Middle frontal gyrus (tissue), 1 donor: ENCODE data around the gene TC2N.
"Not testable (repeated sequence)": the region's sequence is repeated elsewhere in the genome, so short reads cannot be mapped to it uniquely, and the experiment has no call there.

Experiments
- DNase-seq: peaks from one replicate; pipeline ENCODE4 v3.0.0-alpha.2; 2015; ENCODE audit warnings: low spot score; ENCODE audit errors: extremely low spot score

Gene TC2N

DNA sequence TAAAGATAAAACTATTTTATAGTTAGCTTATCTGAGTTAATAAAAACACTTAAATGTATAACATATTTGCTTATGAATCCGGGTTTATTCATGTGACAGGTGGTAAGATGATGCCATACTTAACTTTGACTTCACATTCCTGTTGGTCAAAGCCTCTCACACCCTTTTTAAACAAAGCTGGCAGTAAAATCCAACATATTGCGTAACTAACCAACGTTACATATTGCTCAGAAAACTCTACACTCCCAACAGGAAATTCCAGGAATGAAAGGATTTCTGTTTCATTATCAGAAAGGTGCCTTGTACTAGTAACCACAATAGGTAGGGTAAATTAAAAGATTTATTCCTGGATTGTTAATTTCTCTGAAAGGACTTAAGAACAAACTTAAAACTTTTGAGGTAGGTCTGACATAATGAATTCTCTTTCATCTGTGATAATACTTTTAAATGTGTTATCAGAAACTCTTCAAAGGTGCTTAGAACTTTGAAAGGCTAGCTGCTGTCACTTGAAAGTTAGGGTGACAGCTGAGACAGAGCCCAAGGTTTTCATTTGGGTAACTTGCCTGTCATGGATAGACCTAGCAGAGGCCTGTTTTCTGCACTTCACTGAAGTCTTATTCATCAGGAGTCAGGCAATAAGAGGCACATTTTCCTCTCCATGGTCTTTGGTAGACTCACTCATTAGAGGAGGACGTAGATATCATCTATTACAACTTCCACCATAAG is 111.6 kb downstream of the TC2N start:
- no peak for DNase-seq

DNA sequence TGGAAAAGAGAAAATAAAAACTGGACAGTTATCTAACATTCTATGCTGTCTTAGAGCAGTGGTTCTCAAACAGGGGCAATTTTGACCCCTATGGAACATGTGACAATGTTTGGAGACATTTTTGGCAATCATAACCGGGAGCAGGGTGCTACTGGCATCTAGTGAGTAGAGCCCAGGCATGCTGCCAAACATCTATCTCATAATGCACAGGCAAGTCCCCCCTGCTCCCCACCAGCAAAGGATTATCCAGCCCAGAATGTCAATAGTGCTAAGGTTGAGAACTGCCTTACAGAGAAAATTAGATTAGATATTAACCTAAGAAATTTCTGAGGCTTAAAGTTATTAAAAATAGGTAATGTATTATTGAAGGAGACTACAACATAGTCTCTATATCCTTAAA is 112.5 kb downstream of the TC2N start:
- no peak for DNase-seq

GRCh38 chr14:91754185-91754584 is 113.2 kb downstream of the TC2N start:
- DNase-seq, result no peak

GRCh38 chr14:91753501-91754128 is 113.7 kb downstream of the TC2N start:
- DNase-seq, result no peak

DNA sequence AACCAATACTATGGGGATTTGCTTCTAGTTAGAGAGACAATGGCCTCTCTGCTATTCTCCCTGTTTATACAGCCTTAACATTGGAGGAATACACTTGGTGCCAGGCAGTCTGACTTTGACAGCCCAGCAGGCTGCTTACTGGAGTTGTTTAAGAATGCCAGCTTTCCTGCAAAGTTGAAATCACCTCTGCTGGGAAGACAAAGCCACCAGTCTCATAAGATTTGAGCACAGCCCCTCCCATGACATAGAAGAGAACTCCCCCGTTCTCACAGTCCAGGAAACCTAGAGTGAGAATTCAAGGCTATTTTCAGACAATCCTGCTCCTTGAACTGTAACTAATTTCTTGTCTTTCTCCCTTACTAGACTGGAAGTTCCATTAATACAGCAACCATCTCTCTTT is 114.4 kb downstream of the TC2N start:
- no peak for DNase-seq

DNA sequence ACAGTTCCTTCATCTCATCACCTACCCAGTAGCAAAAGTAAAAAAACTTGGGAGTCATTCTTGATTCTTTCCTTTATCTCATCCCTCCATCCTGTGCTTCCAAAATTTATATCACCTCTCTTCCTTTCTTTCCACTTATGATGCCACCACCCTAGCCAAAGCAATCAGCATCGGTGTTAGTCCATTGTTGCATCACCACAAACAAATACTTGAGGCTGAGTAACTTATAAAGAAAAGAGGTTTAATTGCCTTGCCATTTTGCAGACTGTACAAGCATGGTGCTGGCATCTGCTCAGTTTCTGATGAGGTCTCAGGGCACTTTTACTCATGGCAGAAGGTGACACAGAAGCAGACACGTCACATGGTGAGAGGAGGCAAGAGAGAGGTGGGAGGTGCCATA is 115.6 kb downstream of the TC2N start:
- no peak for DNase-seq

DNA sequence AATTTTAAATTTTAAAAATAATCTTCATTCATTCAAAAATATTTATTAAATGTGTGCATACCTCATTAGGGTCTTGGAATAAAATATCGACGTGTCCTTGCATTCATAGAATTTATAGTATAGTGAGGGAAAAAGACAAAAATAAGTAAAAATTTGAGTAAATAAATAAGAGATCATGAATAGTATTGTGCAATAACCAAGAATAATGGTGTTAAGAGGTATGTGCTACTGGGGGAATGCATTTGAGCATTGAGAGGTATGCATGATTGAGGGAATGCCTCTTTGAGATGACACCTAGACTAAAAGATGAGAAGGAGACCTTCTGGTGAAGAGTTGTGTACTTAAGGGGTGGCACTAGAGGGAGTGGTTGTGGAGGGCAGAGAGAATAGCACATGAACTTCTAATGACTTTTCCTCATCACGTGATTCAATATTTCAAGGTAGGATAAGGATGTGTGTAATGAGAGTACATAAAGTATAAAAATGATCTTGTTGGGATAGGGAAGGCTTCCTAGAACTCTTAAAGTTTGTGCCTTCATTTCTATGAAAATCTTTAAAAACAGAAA is 116.6 kb downstream of the TC2N start:
- DNase-seq, result no peak

DNA sequence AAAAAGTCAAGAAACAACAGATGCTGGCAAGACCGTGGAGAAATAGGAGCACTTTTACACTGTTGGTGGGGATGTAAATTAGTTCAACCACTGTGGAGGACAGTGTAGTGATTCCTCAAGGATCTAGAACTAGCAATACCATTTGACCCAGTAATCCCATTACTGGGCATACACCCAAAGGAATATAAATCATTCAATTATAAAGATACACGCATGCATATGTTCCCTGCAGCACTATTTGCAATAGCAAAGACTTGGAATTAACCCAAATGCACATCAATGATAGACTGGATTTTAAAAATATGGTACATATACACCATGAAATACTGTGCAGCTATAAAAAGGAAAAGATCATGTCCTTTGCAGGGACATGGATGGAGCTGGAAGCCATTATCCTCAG is 117.5 kb downstream of the TC2N start:
- DNase-seq, result no peak

- DNase-seq, result no peak
Observed at GRCh38 chr14:91748049-91748448, 119.3 kb downstream of the TC2N start.

DNA sequence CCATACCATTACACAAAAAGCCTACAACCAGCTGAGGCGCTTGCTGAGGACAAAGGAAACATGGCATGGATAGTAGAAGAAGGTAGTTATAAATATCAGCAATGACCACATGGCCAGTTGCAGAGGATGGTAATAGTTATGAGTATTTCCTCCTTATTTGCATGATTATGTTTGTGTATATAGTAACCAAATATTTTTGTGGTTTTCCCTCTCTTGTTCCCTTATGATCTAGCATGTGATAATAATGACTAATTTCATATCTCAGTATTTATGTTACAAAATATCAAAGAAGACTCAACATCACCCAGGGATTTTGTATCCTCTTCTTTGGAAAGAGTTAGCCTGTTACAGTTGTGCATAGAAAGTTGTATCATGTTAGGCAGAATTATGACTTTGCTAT is 122.0 kb downstream of the TC2N start:
- DNase-seq, result no peak

GRCh38 chr14:91744068-91744480 is 123.3 kb downstream of the TC2N start:
- no peak for DNase-seq

DNA sequence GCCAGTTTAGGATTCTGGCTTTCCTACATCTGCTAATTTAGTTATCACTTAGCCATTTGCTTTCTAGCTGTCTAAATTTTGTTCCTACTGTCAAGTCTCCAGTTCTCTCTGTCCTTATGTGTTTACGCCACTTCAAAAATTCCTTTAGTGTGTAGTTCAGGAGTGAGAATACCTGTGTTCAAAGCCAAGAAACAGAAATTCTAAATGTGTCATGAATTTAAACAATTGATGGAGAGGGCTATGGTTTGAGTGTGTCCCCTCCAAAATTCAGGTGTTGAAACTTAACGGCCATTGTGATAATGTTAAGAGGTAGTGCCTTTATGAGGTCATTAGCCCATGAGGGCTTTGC is 124.1 kb downstream of the TC2N start:
- no peak for DNase-seq

DNA sequence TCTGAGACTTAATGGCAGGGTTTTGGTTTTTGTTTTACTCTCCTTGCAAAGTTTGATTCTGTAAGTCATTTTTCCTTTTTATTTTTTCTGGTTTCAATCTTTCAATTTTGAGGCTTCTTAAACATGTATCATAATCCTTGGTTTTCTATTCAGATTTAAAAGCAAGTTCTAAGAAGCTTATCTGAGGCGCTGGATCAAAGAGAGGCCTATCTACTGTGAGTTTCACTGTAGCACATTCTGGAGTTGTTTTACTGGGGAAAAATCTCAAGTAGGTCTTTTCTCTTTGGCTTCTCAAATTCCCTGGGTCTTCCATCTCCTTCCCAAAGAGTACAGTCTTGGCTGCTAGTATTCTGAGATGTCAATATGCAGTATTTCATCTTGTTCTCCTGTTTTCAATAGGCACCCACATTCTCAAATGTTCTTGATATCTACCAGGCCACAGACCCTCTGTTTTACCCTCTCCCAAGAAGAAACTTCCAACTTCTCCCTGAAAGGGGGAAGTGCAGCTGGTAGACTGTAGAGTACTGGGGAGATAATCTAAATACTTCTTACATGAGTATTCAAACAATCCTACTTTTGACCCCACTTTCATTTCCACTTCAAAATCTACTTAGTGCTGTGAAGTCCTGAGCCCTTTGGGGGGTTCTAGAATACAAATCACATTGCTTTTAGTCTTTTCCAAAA is 124.6 kb downstream of the TC2N start:
- no peak for DNase-seq

DNA sequence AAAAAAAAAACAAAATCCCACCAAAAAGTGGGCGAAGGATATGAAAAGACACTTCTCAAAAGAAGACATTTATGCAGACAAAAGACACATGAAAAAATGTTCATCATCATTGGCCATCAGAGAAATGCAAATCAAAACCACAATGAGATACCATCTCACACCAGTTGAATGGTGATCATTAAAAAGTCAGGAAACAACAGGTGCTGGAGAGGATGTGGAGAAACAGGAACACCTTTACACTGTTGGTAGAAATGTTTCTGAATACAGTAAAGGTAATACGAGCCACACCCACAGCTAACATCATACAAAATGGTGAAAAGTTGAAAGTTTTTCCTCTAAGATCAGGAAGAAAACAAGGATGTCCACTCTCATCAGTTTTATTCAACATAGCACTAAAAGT is 127.5 kb downstream of the TC2N start:
- not testable (repeated sequence) for DNase-seq

DNA sequence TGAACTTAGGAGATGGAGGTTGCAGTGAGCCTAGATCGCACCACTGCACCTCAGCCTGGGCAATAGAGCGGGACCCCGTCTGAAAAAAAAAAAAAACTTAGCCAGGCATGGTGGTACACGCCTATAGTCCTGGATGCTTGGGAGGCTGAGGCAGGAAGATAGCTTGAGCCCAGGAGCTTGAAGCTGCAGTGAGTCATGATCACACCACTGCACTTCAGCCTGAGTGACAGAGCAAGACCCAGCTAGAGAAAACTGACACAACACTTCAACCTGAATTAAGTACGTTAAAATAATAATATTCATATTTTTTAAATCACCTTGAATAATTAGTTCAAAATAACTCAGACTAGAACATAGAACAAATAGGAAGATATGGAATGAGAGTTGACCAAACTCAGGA is 129.7 kb downstream of the TC2N start:
- DNase-seq, result no peak

DNA sequence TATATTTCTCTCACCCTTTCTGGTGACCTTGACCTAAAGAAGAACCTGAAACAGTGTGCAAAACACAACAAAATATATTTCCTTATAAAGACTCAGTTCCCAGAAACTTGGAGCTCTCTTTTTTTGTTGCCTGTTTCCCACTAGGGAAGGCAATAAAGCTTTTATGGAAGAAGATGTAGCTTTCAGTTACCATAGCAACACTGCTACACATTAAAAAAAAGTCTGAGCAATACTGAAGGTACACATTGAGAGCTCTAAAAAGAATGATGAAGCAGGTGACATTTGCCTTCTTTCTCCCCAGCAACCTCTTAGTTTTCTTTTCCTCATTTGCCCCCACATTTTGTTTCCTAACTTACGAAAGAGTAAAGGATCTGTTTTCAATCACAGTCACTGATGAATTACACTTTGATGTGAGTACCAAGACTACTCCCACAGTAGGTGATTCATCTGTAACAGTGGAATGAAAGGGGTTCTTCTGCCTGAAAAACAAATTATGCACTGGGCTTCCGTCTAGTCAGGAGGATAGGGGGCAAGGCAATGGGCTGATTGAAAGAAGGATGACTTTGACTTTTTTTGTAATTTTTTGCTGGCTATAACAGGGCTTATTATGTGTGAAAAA is 134.4 kb downstream of the TC2N start:
- no peak for DNase-seq

DNA sequence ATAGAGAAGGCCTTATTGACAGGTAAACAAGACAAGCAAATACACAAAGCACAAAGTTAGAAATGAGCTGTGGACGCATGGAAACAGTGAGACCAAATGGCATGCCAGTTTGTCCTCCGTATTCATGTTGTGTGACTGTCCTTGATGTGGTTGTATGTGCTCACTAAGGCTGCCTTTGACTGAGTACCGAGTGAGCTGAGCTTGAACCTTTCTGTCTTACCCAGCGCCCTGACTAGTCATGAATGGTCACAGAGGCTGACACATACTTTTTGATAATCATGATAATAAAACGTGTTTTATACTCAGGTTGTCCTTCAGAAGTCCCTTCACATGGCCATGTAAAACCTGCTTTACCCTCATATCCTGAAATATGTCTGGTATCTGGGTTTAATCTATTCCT is 134.9 kb downstream of the TC2N start:
- no peak for DNase-seq

- DNase-seq, result no peak
Observed at GRCh38 chr14:91731986-91732385, 135.3 kb downstream of the TC2N start, which contains the start of gene CATSPERB. Gene CATSPERB (minus strand): TSS chr14:91732086. CDS start chr14:91729479, 2,607 bp downstream.

GRCh38 chr14:91731018-91731417 is 136.3 kb downstream of the TC2N start:
- DNase-seq, result no peak

DNA sequence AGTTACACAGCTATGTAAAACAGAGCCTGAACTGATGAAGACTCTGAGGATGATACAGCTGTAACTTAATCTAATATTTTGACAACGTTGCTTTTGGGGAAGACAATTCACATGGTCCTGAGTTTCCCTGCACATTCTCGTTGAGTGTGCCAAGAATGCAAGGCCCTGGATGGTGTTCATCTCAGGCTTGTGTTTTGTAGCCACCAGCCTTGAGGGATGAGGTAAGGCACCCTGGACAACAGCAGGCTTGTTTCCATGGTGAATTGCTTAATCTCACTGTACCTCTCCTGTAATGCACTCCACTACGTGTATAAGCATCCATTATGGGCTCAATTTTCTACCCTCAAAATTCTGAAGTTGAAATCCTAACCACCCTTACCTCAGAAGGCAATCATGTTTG is 137.6 kb downstream of the TC2N start:
- no peak for DNase-seq
